Skeletal muscle cell (primary cell): Measurements from ENCODE around the gene MYMK.
"Not testable (repeated sequence)": the region's sequence is repeated elsewhere in the genome, so short reads cannot be mapped to it uniquely, and the experiment has no call there.

Experiments
- DNase-seq: peaks from one replicate; pipeline ENCODE4 v3.0.0-alpha.2; 2010; ENCODE audit warnings: low read depth
- H3K4me3 ChIP-seq: 2 replicates; pipeline ENCODE4 v1.5.1; 2011; ENCODE audit warnings: low read depth, mild to moderate bottlenecking, control low read depth, low read length, moderate library complexity

Gene MYMK

GRCh38 chr9:133524679-133525228, at the start of gene MYMK:
MYMK (minus strand) TSS chr9:133524959; CDS start chr9:133524844, 115 bp downstream.
- peak within 1 kb of the TSS; percentile 8 for H3K4me3 ChIP-seq
- DNase-seq: no peak

- H3K4me3 ChIP-seq: no peak overlapping the region
- no peak for DNase-seq
Measured at GRCh38 chr9:133573791-133574515, 49.2 kb upstream of the MYMK start.

- DNase-seq: no peak
Measured at GRCh38 chr9:133572821-133573361, 48.1 kb upstream of the MYMK start.

GRCh38 chr9:133571896-133572595, 47.3 kb upstream of the MYMK start:
- DNase-seq: no peak

More at GRCh38 chr9:133572821-133573361, 48.1 kb upstream of the MYMK start:
- no peak overlapping the region for H3K4me3 ChIP-seq

GRCh38 chr9:133571391-133571890, 46.7 kb upstream of the MYMK start:
- no peak for DNase-seq
- H3K4me3 ChIP-seq: no peak overlapping the region

More at GRCh38 chr9:133571896-133572595, 47.3 kb upstream of the MYMK start:
- no peak overlapping the region for H3K4me3 ChIP-seq

- DNase-seq: no peak
- H3K4me3 ChIP-seq: no peak overlapping the region
Measured at GRCh38 chr9:133570691-133571080, 45.9 kb upstream of the MYMK start.

GRCh38 chr9:133569891-133570690, 45.3 kb upstream of the MYMK start:
- no peak overlapping the region for H3K4me3 ChIP-seq
- no peak for DNase-seq

- H3K4me3 ChIP-seq: no peak overlapping the region
Measured at GRCh38 chr9:133569121-133569785, 44.5 kb upstream of the MYMK start.

GRCh38 chr9:133568186-133568585, 43.4 kb upstream of the MYMK start:
- DNase-seq: no peak
- no peak overlapping the region for H3K4me3 ChIP-seq

More at GRCh38 chr9:133569121-133569785, 44.5 kb upstream of the MYMK start:
- DNase-seq: no peak

GRCh38 chr9:133566817-133567216, 42.1 kb upstream of the MYMK start:
- no peak overlapping the region for H3K4me3 ChIP-seq
- no peak for DNase-seq

- H3K4me3 ChIP-seq: no peak overlapping the region
- no peak for DNase-seq
Measured at GRCh38 chr9:133566382-133566781, 41.6 kb upstream of the MYMK start.

- DNase-seq: no peak
- no peak overlapping the region for H3K4me3 ChIP-seq
Measured at GRCh38 chr9:133564451-133565116, 39.8 kb upstream of the MYMK start.

- H3K4me3 ChIP-seq: not testable (repeated sequence)
Measured at GRCh38 chr9:133563814-133564213, 39.1 kb upstream of the MYMK start.

GRCh38 chr9:133563291-133563796, 38.6 kb upstream of the MYMK start:
- DNase-seq: no peak
- H3K4me3 ChIP-seq: no peak overlapping the region

More at GRCh38 chr9:133563814-133564213, 39.1 kb upstream of the MYMK start:
- not testable (repeated sequence) for DNase-seq

- no peak overlapping the region for H3K4me3 ChIP-seq
- no peak for DNase-seq
Measured at GRCh38 chr9:133562611-133563290, 38.0 kb upstream of the MYMK start.

GRCh38 chr9:133561976-133562554, 37.3 kb upstream of the MYMK start:
- no peak for DNase-seq
- no peak overlapping the region for H3K4me3 ChIP-seq

GRCh38 chr9:133560944-133561343, 36.2 kb upstream of the MYMK start:
- H3K4me3 ChIP-seq: no peak overlapping the region
- no peak for DNase-seq
